Panc1 (cell line): ENCODE data around the gene SLC22A12. TPM values are rescaled to one million over a fixed set of nuclear protein-coding genes. Genes with fewer than 3 reads are reported as not detected.

Source experiments
- ATAC-seq: fragments of 200-7000 bp; cut with Tn5 transposase; 2 replicates; pipeline ENCODE4 v1.9.1; 2020; ENCODE audit warnings: mild to moderate bottlenecking, moderate library complexity
- BruUV-seq: library from RNA; stranded (reverse); fragments of 400-500 nt; replicated peaks from 2 replicates; lab custom pipeline; 2021; lab: Mats Ljungman, UMichigan
- CTCF ChIA-PET: fragments of 300-600 bp; sonication (Branson Sonifier 250); formaldehyde crosslinking; loops from one replicate; lab custom pipeline; 2022; ENCODE audit warnings: antibody characterized with exemption; lab: Charles Lee
- POLR2A ChIA-PET: fragments of 300-600 bp; sonication (Branson Sonifier 250); formaldehyde crosslinking; loops from one replicate; lab custom pipeline; 2022; ENCODE audit warnings: antibody characterized with exemption; lab: Charles Lee
- DNase-seq: peaks from one replicate; pipeline ENCODE4 v3.0.0-alpha.2; 2010; ENCODE audit warnings: low read depth, low spot score
- H3K27ac ChIP-seq: 2 replicates; pipeline ENCODE4 v1.5.1; 2011; ENCODE audit warnings: mild to moderate bottlenecking, low read length, inconsistent platforms
- H3K27me3 ChIP-seq: fragments of 200-500 bp; sonication (Bioruptor generic); 2 replicates; pipeline ENCODE4 v1.6.0; 2014; ENCODE audit warnings: low read length, inconsistent platforms; ENCODE audit not compliant: control insufficient read depth, insufficient read depth
- H3K36me3 ChIP-seq: fragments of 200-500 bp; sonication (Bioruptor generic); 2 replicates; pipeline ENCODE4 v1.5.1; 2014; ENCODE audit warnings: inconsistent platforms, mild to moderate bottlenecking, low read length, moderate library complexity; ENCODE audit not compliant: control insufficient read depth, insufficient read depth
- H3K4me1 ChIP-seq: 2 replicates; pipeline ENCODE4 v1.5.1; 2011; ENCODE audit warnings: inconsistent platforms, mild to moderate bottlenecking, low read length, moderate library complexity; ENCODE audit not compliant: control insufficient read depth, insufficient read depth
- H3K4me3 ChIP-seq, 2 experiments: 2 replicates each; pipeline ENCODE4 v1.5.1; 2011 to 2012; ENCODE audit warnings: low read depth in 2 of 2, low read length in 2 of 2, mild to moderate bottlenecking in 2 of 2, inconsistent platforms in 1 of 2, moderate library complexity in 1 of 2
- H3K9me3 ChIP-seq: fragments of 200-500 bp; sonication (Bioruptor generic); 2 replicates; pipeline ENCODE4 v1.5.1; 2014; ENCODE audit warnings: low read depth, mild to moderate bottlenecking, inconsistent platforms, low read length, moderate library complexity; ENCODE audit not compliant: control insufficient read depth, insufficient read depth
- POLR2AphosphoS5 ChIP-seq: IDR thresholded peaks from 2 replicates; pipeline ENCODE4 v1.6.1; 2012; ENCODE audit warnings: mild to moderate bottlenecking, low read depth, low read length, moderate library complexity
- SIN3A ChIP-seq: IDR thresholded peaks from 2 replicates; pipeline ENCODE4 v1.6.1; 2012; ENCODE audit warnings: low read depth, mild to moderate bottlenecking, low read length, moderate library complexity, borderline replicate concordance; ENCODE audit not compliant: insufficient read depth
- TCF7L2 ChIP-seq: IDR thresholded peaks from 2 replicates; pipeline ENCODE4 v1.6.1; 2011; ENCODE audit warnings: mild to moderate bottlenecking, low read depth, low read length, inconsistent platforms
- in situ Hi-C: cut with HindIII; loops from 2 replicates; pipeline ENCODE4 v1.10.0; 2016; ENCODE audit warnings: low sequenced_read_pairs, low pct_unique_long_range_greater_than_20kb
- intact Hi-C: fragments of 100-400 bp; cut with micrococcal nuclease; formaldehyde crosslinking; loops from one replicate; pipeline ENCODE4 v1.10.0; 2022; ENCODE audit not compliant: unreplicated experiment
- total RNA-seq: library from RNA; stranded (reverse); gene quantifications from one replicate; pipeline ENCODE4 v1.2.1, GENCODE V29; 2021; ENCODE audit not compliant: unreplicated experiment
- TF ChIP-seq, protein P1 (sequence below), 2 experiments: IDR thresholded peaks; 2 replicates each; pipeline ENCODE4 v1.6.1; 2011 to 2012; ENCODE audit warnings: low read depth in 2 of 2, control low read depth in 1 of 2, low read length in 1 of 2, mild to moderate bottlenecking in 1 of 2, moderate library complexity in 1 of 2; ENCODE audit not compliant: insufficient read depth in 1 of 2
- TF ChIP-seq, protein P2 (sequence below): fragments of 450-650 bp; IDR thresholded peaks from 2 replicates; pipeline ENCODE4 v1.5.1; 2017; ENCODE audit warnings: mild to moderate bottlenecking

SLC22A12 gene
- total RNA-seq, 1 experiment from 2014 or later, result not detected

DNA sequence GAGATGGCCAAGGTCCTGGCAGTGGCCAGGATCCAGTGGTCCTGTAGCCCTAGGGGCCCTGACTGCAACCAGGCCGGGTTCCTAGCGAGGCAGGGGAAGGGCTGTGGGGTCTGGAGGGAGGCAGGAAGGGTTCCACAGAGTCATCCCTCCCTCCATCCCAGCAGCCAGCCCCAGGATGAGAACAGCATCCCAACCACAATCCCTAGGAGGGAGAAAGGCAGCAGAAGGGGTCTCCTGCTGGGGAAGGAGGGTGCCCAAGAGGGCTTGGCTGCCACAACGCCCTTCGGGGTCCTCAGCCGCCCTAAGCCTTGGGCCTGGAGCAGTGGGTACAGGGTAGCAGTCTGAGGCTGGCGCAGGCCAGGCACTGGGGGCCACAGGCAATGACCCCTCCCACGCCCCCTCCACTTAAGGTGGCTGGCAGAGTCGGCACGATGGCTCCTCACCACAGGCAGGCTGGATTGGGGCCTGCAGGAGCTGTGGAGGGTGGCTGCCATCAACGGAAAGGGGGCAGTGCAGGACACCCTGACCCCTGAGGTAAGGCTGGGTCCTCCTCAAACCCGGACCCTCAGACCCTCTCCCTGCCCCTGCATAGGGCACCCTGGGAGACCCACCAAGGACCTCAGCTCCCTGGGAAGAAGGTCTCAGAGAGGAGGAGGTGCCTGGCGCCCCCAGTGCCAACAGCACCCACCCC is 7.2 kb downstream of the SLC22A12 start:
- DNase-seq (no peak), ATAC-seq (no peak)
- H3K4me1 ChIP-seq, result no peaks in the 10 kb centered on the region
- CTCF ChIA-PET, result no interaction called here
- no peak overlapping the region for H3K27ac ChIP-seq
- BruUV-seq, result no TSS peak
- in situ Hi-C loops, result no loop called here
- TF ChIP-seq POLR2AphosphoS5 (no peak), SIN3A (no peak), TCF7L2 (no peak)
- TF ChIP-seq, protein P1, sequence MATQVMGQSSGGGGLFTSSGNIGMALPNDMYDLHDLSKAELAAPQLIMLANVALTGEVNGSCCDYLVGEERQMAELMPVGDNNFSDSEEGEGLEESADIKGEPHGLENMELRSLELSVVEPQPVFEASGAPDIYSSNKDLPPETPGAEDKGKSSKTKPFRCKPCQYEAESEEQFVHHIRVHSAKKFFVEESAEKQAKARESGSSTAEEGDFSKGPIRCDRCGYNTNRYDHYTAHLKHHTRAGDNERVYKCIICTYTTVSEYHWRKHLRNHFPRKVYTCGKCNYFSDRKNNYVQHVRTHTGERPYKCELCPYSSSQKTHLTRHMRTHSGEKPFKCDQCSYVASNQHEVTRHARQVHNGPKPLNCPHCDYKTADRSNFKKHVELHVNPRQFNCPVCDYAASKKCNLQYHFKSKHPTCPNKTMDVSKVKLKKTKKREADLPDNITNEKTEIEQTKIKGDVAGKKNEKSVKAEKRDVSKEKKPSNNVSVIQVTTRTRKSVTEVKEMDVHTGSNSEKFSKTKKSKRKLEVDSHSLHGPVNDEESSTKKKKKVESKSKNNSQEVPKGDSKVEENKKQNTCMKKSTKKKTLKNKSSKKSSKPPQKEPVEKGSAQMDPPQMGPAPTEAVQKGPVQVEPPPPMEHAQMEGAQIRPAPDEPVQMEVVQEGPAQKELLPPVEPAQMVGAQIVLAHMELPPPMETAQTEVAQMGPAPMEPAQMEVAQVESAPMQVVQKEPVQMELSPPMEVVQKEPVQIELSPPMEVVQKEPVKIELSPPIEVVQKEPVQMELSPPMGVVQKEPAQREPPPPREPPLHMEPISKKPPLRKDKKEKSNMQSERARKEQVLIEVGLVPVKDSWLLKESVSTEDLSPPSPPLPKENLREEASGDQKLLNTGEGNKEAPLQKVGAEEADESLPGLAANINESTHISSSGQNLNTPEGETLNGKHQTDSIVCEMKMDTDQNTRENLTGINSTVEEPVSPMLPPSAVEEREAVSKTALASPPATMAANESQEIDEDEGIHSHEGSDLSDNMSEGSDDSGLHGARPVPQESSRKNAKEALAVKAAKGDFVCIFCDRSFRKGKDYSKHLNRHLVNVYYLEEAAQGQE (IDR thresholded peaks at IDR 0.05; ENCODE audit: insufficient read depth in 1 of 2, low read depth in 2 of 2, low read length in 1 of 2), result no peak
- TF ChIP-seq, protein P2, sequence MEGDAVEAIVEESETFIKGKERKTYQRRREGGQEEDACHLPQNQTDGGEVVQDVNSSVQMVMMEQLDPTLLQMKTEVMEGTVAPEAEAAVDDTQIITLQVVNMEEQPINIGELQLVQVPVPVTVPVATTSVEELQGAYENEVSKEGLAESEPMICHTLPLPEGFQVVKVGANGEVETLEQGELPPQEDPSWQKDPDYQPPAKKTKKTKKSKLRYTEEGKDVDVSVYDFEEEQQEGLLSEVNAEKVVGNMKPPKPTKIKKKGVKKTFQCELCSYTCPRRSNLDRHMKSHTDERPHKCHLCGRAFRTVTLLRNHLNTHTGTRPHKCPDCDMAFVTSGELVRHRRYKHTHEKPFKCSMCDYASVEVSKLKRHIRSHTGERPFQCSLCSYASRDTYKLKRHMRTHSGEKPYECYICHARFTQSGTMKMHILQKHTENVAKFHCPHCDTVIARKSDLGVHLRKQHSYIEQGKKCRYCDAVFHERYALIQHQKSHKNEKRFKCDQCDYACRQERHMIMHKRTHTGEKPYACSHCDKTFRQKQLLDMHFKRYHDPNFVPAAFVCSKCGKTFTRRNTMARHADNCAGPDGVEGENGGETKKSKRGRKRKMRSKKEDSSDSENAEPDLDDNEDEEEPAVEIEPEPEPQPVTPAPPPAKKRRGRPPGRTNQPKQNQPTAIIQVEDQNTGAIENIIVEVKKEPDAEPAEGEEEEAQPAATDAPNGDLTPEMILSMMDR, result no peak
- no peaks in the 10 kb centered on the region for H3K36me3 ChIP-seq
- intact Hi-C loops, result no loop called here
- no peak overlapping the region for H3K4me3 ChIP-seq
- no peaks in the 10 kb centered on the region for H3K27me3 ChIP-seq
- POLR2A ChIA-PET, result no interaction called here
- H3K9me3 ChIP-seq, result no peaks in the 10 kb centered on the region

DNA sequence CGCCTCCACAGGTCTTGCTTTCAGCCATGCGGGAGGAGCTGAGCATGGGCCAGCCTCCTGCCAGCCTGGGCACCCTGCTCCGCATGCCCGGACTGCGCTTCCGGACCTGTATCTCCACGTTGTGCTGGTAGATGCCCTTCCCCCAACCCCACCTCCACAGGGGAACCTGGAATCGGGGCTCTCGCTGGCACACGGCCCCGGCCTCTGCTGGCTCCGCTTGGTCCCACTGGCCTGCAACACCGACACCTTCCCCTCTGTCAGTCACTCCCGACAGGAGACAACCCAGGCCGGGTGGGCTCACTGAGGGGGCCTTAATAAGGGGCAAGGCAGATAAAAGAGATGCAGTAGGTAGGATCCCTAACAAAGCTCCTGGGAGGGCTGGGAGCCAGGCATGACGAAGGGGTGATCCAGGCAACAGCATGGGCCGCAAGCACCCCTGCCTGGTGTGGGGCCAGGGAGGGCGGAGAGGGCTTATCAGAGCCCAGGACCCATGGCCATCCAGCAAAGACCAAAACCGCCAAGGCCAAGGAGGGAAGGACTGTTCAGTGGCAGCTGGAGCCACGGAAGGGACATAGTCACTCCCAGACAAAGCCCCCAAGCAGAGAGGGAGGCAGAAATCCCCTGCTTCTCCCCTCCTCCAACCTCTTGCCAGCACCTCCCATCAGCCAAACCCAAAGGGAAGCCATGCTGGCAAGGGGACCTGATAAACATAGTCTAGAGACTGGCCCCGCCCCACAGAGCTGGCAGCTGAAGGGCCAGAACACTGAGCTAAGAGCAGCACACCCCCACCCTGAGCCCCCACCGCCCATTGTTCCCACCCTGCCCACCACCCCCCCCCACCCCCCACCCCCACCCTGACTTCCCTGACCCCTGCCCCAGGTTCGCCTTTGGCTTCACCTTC is 8.0 kb downstream of the SLC22A12 start:
- H3K4me3 ChIP-seq, result no peak overlapping the region
- DNase-seq (no peak), ATAC-seq (no peak)
- POLR2A ChIA-PET, result no interaction called here
- TF ChIP-seq POLR2AphosphoS5 (no peak), TCF7L2 (no peak), SIN3A (no peak)
- TF ChIP-seq, protein P1 (IDR thresholded peaks at IDR 0.05; ENCODE audit: insufficient read depth in 1 of 2, low read depth in 2 of 2, low read length in 1 of 2), result no peak
- TF ChIP-seq, protein P2, result no peak
- H3K36me3 ChIP-seq, result no peaks in the 10 kb centered on the region
- no peaks in the 10 kb centered on the region for H3K4me1 ChIP-seq
- BruUV-seq, result no TSS peak
- H3K27ac ChIP-seq, result no peak overlapping the region
- intact Hi-C loops (no loop called here), in situ Hi-C loops (no loop called here)
- CTCF ChIA-PET, result no interaction called here
- H3K27me3 ChIP-seq, result no peaks in the 10 kb centered on the region
- H3K9me3 ChIP-seq, result no peaks in the 10 kb centered on the region
